Adrenal gland (tissue), 5 donors: Measurements from ENCODE around the gene MBNL1.

Source experiments
- POLR2A ChIP-seq, 2 donors: fragments of 450-650 bp; IDR thresholded peaks; one replicate each; pipeline ENCODE4 v1.6.1; 2017; ENCODE audit warnings: antibody characterized with exemption in 2 of 2, mild to moderate bottlenecking in 2 of 2, moderate library complexity in 1 of 2
- TF ChIP-seq, protein P1 (sequence below), 6 experiments: fragments of 450-650 bp in 4 of 6; fragments of 200-600 bp in 2 of 6; sonication (generic) in 1 of 6; IDR thresholded peaks; 1 replicate in 5 of 6; 2 replicates in 1 of 6; pipeline versions ENCODE4 v1.5.1 to v1.8.0; 2016 to 2021; ENCODE audit warnings: antibody characterized with exemption in 6 of 6, mild to moderate bottlenecking in 2 of 6, moderate library complexity in 1 of 6
- donor health status: DM: no; HTN: no; CAD: no.

- TF ChIP-seq, protein P1, sequence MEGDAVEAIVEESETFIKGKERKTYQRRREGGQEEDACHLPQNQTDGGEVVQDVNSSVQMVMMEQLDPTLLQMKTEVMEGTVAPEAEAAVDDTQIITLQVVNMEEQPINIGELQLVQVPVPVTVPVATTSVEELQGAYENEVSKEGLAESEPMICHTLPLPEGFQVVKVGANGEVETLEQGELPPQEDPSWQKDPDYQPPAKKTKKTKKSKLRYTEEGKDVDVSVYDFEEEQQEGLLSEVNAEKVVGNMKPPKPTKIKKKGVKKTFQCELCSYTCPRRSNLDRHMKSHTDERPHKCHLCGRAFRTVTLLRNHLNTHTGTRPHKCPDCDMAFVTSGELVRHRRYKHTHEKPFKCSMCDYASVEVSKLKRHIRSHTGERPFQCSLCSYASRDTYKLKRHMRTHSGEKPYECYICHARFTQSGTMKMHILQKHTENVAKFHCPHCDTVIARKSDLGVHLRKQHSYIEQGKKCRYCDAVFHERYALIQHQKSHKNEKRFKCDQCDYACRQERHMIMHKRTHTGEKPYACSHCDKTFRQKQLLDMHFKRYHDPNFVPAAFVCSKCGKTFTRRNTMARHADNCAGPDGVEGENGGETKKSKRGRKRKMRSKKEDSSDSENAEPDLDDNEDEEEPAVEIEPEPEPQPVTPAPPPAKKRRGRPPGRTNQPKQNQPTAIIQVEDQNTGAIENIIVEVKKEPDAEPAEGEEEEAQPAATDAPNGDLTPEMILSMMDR (IDR thresholded peaks at IDR 0.05) = no peak
- TF ChIP-seq POLR2A (IDR thresholded peaks at IDR 0.05) = no peak
Observed at GRCh38 chr3:152323834-152324233, 55.1 kb downstream of the MBNL1 start.
